ENCODE results near the gene VEZF1.

VEZF1 gene

DNA sequence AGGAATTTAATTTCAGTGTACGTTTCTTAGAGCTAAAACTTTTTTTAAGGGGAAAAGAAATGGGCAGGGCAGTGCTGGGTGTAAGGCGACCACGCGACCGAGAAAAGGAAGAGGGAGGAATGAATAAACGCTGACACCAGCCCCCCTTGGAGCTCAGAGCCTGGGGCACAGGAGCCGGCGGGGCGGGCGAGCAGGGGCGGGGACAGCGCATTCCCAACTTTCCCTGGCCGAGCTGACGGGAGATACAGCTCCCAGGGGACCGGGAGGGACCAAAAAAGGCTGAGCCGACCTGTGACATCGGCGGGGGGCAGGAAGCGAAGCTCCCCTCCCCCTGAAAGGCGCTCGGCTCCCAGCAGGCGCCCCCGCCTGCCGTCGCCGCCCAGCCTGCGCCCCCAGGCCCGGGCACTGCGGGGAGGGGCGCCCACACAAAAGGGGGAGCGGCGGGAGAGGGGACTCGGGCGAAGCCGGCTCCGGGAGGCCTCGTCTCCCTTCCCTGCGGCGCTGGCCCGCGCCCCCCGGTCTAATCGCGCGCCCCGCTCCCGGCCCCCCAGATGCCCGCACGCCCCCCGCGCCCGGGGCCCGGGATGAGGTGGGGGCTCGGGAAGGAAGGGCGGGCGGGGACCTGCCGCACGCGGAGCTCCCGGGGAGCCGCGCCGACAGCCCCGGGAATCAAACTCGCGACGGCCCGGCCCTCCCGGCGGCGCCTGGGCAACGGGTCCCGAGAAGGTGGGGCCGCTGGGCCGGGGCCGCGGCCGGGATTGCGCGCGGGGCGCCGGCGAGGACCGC lies 33.5 kb downstream of the VEZF1 start:
- Histone ChIP-seq H3K27ac (ENCODE audit: low read depth, low read length) (peak overlapping the region; percentile 94), H2BK15ac (replicated peaks; ENCODE audit: low read depth) (no peak overlapping the region)
- DNase-seq, result peak; percentile 91

DNA sequence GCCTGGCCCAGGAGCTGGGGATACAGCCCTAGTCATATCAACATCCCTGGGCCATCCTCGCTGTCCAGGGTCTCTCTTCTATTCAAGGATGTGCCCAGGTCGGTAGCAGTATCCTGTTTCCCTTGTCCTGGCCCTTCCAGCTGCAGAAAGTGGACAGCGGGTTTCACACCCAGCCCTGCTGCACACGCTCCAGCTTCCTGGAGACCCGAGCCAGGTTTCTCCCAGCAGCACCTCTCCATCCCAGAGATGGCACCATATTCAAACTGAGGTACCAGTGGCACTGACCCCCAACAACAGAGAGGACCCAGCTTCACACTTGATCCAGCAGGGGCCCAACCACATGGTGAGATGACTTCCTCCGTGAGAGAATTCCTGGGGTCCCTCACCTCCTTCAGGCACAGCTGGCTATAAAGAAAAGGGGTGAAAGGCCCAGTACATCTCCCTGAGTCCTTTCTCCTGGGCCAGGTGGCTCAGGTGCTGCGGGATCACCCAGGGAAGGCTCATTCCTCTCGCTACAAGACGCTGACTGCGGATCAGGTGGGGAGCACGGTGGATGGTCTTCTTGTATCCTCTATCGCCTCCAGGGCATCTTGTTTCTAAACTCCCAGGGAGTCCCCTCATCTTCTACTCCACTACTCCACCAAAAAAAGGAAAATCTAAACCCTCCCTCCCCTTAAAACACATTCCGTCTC lies 34.2 kb downstream of the VEZF1 start:
- H3K27ac ChIP-seq (ENCODE audit: low read depth, low read length), result peak overlapping the region; percentile 70
- no peak overlapping the region for H2BK120ac ChIP-seq (ENCODE audit: low read depth, low read length)
- no peaks in the 10 kb centered on the region for H3K27me3 ChIP-seq (ENCODE audit: insufficient read depth, low read length, poor library complexity)
- peak overlapping the region; percentile 68 for H3K56ac ChIP-seq (ENCODE audit: low read length)
- H3K79me1 ChIP-seq (ENCODE audit: low read length), result peaks cover 7% of the 10 kb centered on the region
- WGBS (ENCODE audit: extremely low coverage, insufficient coverage, low lambda C conversion rate), result no CpG with 5 or more reads among the region's 13 CpGs
- H2BK5ac ChIP-seq (ENCODE audit: low read length), result peak overlapping the region; percentile 10
- no peak overlapping the region for H3K4me3 ChIP-seq (ENCODE audit: low read length)
- peak overlapping the region; percentile 26 for H3K9ac ChIP-seq (ENCODE audit: low read length)
- H2AK5ac ChIP-seq (ENCODE audit: low read length), result peak overlapping the region; percentile 4
- H4K8ac ChIP-seq (ENCODE audit: low read depth, low read length), result no peak overlapping the region
- no peak for DNase-seq
- H3K4me2 ChIP-seq (ENCODE audit: low read length), result peak overlapping the region; percentile 3
- no peak overlapping the region for H3K23ac ChIP-seq (ENCODE audit: low read length)
- no peak overlapping the region for H2BK15ac ChIP-seq (replicated peaks; ENCODE audit: low read depth)
- peaks cover 35% of the 10 kb centered on the region for H3K4me1 ChIP-seq (ENCODE audit: control insufficient read depth, low read depth, low read length)
- no peaks in the 10 kb centered on the region for H3K36me3 ChIP-seq (ENCODE audit: control insufficient read depth, insufficient read depth, low read length)
- H4K5ac ChIP-seq (ENCODE audit: low read length), result no peak overlapping the region
- H3K18ac ChIP-seq (ENCODE audit: low read length), result peak overlapping the region; percentile 99
- peaks cover 9% of the 10 kb centered on the region for H3K79me2 ChIP-seq (ENCODE audit: control insufficient read depth, insufficient read depth, low read length)
- peak overlapping the region; percentile 74 for H3K4ac ChIP-seq (ENCODE audit: low read depth, low read length)

More for the DNA sequence above, 33.5 kb downstream of the VEZF1 start:
- Histone ChIP-seq H3K23ac (ENCODE audit: low read length) (no peak overlapping the region), H3K4me3 (ENCODE audit: low read length) (peak overlapping the region; percentile 37), H4K8ac (ENCODE audit: low read depth, low read length) (peak overlapping the region; percentile 96), H3K4me2 (ENCODE audit: low read length) (peak overlapping the region; percentile 54), H3K36me3 (ENCODE audit: control insufficient read depth, insufficient read depth, low read length) (no peaks in the 10 kb centered on the region), H3K4me1 (ENCODE audit: control insufficient read depth, low read depth, low read length) (peaks cover 32% of the 10 kb centered on the region), H3K56ac (ENCODE audit: low read length) (peak overlapping the region; percentile 68), H2BK5ac (ENCODE audit: low read length) (peak overlapping the region; percentile 10), H3K79me2 (ENCODE audit: control insufficient read depth, insufficient read depth, low read length) (peaks cover 8% of the 10 kb centered on the region), H2AK5ac (ENCODE audit: low read length) (no peak overlapping the region), H3K4ac (ENCODE audit: low read depth, low read length) (peak overlapping the region; percentile 99), H4K5ac (ENCODE audit: low read length) (no peak overlapping the region), H3K18ac (ENCODE audit: low read length) (peak overlapping the region; percentile 99), H2BK120ac (ENCODE audit: low read depth, low read length) (peak overlapping the region; percentile 97), H3K9ac (ENCODE audit: low read length) (peak overlapping the region; percentile 64), H3K79me1 (ENCODE audit: low read length) (peaks cover 6% of the 10 kb centered on the region), H3K27me3 (ENCODE audit: insufficient read depth, low read length, poor library complexity) (no peaks in the 10 kb centered on the region)
- no CpG with 5 or more reads among the region's 85 CpGs for WGBS (ENCODE audit: extremely low coverage, insufficient coverage, low lambda C conversion rate)

DNA sequence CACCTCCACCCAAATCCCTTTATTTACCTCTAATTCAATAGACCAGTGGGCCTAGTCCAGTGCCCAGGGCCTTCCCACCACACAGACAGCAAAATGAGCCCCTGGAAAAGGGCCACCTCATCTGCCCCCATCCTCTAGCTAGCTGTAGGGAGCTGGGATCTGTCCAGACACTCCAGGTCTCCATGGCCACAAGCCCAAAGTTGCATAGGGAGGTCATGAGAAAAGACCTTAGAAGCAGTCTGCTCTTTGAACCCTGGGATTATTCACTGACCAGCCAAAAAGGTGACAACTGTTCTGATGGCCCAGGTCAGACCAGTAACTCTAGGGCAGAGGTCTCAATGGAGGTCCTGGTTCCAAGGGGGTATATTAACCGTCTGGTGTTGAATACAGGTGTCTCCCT lies 34.8 kb downstream of the VEZF1 start:
- H3K9ac ChIP-seq (ENCODE audit: low read length), result no peak overlapping the region
- H4K5ac ChIP-seq (ENCODE audit: low read length), result no peak overlapping the region
- H3K27me3 ChIP-seq (ENCODE audit: insufficient read depth, low read length, poor library complexity), result no peaks in the 10 kb centered on the region
- peak overlapping the region; percentile 99 for H3K18ac ChIP-seq (ENCODE audit: low read length)
- no peak for DNase-seq
- WGBS (ENCODE audit: extremely low coverage, insufficient coverage, low lambda C conversion rate), result no CpG with 5 or more reads among the region's 1 CpG
- peaks cover 41% of the 10 kb centered on the region for H3K4me1 ChIP-seq (ENCODE audit: control insufficient read depth, low read depth, low read length)
- H3K23ac ChIP-seq (ENCODE audit: low read length), result no peak overlapping the region
- H3K36me3 ChIP-seq (ENCODE audit: control insufficient read depth, insufficient read depth, low read length), result no peaks in the 10 kb centered on the region
- peaks cover 7% of the 10 kb centered on the region for H3K79me1 ChIP-seq (ENCODE audit: low read length)
- H3K56ac ChIP-seq (ENCODE audit: low read length), result peak overlapping the region; percentile 68
- H3K79me2 ChIP-seq (ENCODE audit: control insufficient read depth, insufficient read depth, low read length), result peaks cover 9% of the 10 kb centered on the region
- H2BK5ac ChIP-seq (ENCODE audit: low read length), result no peak overlapping the region
- H3K4ac ChIP-seq (ENCODE audit: low read depth, low read length), result peak overlapping the region; percentile 61
- no peak overlapping the region for H2BK15ac ChIP-seq (replicated peaks; ENCODE audit: low read depth)
- H3K4me2 ChIP-seq (ENCODE audit: low read length), result no peak overlapping the region
- no peak overlapping the region for H3K4me3 ChIP-seq (ENCODE audit: low read length)
- H3K27ac ChIP-seq (ENCODE audit: low read depth, low read length), result peak overlapping the region; percentile 70
- H2AK5ac ChIP-seq (ENCODE audit: low read length), result no peak overlapping the region
- H4K8ac ChIP-seq (ENCODE audit: low read depth, low read length), result no peak overlapping the region
- peak overlapping the region; percentile 62 for H2BK120ac ChIP-seq (ENCODE audit: low read depth, low read length)

DNA sequence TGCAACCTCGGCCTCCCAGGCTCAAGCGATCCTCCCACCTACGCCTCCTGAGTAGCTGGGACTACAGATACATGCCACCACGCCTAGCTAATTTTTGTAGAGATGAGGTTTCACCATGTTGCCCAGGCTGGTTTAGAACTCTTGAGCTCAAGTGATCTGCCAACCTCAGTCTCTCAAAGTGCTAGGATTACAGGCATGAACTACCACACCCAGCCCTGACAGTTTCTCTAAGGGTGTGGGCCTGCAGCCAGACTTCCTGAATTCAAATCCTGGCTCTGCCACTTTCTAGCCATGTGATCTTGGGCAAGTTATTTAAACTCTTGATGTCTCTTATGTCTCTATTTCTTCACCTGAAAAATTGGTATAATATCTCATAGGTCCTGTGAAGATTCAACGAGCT lies 38.4 kb downstream of the VEZF1 start:
- no peak overlapping the region for H4K5ac ChIP-seq (ENCODE audit: low read length)
- no peak for DNase-seq
- H3K79me2 ChIP-seq (ENCODE audit: control insufficient read depth, insufficient read depth, low read length), result peaks cover 11% of the 10 kb centered on the region
- H2AK5ac ChIP-seq (ENCODE audit: low read length), result no peak overlapping the region
- peak overlapping the region; percentile 63 for H3K4ac ChIP-seq (ENCODE audit: low read depth, low read length)
- no peak overlapping the region for H2BK15ac ChIP-seq (replicated peaks; ENCODE audit: low read depth)
- no peak overlapping the region for H3K4me2 ChIP-seq (ENCODE audit: low read length)
- H4K8ac ChIP-seq (ENCODE audit: low read depth, low read length), result no peak overlapping the region
- peak overlapping the region; percentile 30 for H3K56ac ChIP-seq (ENCODE audit: low read length)
- H3K27me3 ChIP-seq (ENCODE audit: insufficient read depth, low read length, poor library complexity), result no peaks in the 10 kb centered on the region
- peaks cover 9% of the 10 kb centered on the region for H3K79me1 ChIP-seq (ENCODE audit: low read length)
- peaks cover 29% of the 10 kb centered on the region for H3K4me1 ChIP-seq (ENCODE audit: control insufficient read depth, low read depth, low read length)
- peak overlapping the region; percentile 22 for H2BK5ac ChIP-seq (ENCODE audit: low read length)
- WGBS (ENCODE audit: extremely low coverage, insufficient coverage, low lambda C conversion rate), result no CpG with 5 or more reads among the region's 5 CpGs
- no peaks in the 10 kb centered on the region for H3K36me3 ChIP-seq (ENCODE audit: control insufficient read depth, insufficient read depth, low read length)
- no peak overlapping the region for H3K4me3 ChIP-seq (ENCODE audit: low read length)
- peak overlapping the region; percentile 7 for H3K18ac ChIP-seq (ENCODE audit: low read length)
- peak overlapping the region; percentile 56 for H2BK120ac ChIP-seq (ENCODE audit: low read depth, low read length)
- peak overlapping the region; percentile 35 for H3K27ac ChIP-seq (ENCODE audit: low read depth, low read length)
- no peak overlapping the region for H3K9ac ChIP-seq (ENCODE audit: low read length)
- H3K23ac ChIP-seq (ENCODE audit: low read length), result peak overlapping the region; percentile 90

DNA sequence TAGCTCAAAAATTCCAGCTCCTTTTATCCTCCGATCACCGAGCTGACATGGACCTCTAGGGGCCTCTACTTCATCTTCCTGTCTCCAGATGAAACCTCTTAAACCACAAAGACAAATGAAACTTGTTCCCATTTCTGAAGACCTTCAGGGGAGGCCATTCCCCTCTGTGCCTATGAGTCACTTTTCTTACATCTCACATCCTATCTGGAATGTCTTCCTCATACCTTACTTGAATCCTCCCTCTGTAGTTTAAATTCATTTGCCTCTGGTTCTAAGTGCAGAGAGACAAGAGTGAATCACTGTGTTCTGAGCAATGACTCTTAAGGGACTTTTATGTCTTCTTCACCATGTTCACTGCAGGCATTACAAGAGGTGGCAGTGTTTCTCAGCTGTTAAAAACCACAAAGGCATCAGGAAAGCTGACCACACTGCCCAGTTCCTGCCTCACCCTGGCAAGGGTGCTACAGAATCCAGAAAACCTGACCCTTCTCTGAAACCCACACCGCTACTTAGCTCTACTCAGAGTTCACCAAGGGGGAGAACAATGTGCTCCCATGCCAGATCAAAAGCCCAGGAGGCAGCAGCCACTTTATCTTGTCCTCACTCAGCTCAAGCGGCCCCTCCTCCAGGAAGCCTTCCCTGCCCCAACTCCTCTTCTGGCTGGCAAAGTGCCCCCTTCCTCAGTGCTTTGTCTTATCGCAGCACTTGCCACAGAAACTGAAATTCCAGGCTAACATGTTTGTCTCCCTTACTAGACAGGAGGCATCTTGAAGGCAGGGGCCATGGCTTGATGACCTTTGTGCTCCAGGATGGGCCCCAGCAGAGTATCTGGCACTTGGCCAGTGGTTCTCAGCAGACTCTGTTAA lies 39.3 kb downstream of the VEZF1 start:
- Histone ChIP-seq H3K79me1 (ENCODE audit: low read length) (peaks cover 7% of the 10 kb centered on the region), H4K8ac (ENCODE audit: low read depth, low read length) (no peak overlapping the region), H3K4me2 (ENCODE audit: low read length) (no peak overlapping the region), H3K4ac (ENCODE audit: low read depth, low read length) (peak overlapping the region; percentile 86), H3K4me1 (ENCODE audit: control insufficient read depth, low read depth, low read length) (peaks cover 25% of the 10 kb centered on the region), H2BK5ac (ENCODE audit: low read length) (peak overlapping the region; percentile 10), H4K5ac (ENCODE audit: low read length) (no peak overlapping the region), H2AK5ac (ENCODE audit: low read length) (peak overlapping the region; percentile 86), H3K79me2 (ENCODE audit: control insufficient read depth, insufficient read depth, low read length) (peaks cover 13% of the 10 kb centered on the region), H3K9ac (ENCODE audit: low read length) (no peak overlapping the region), H3K27me3 (ENCODE audit: insufficient read depth, low read length, poor library complexity) (no peaks in the 10 kb centered on the region), H3K36me3 (ENCODE audit: control insufficient read depth, insufficient read depth, low read length) (no peaks in the 10 kb centered on the region), H3K56ac (ENCODE audit: low read length) (peak overlapping the region; percentile 78), H2BK120ac (ENCODE audit: low read depth, low read length) (peak overlapping the region; percentile 75), H2BK15ac (replicated peaks; ENCODE audit: low read depth) (no peak overlapping the region), H3K18ac (ENCODE audit: low read length) (peak overlapping the region; percentile 86), H3K27ac (ENCODE audit: low read depth, low read length) (peak overlapping the region; percentile 64), H3K4me3 (ENCODE audit: low read length) (no peak overlapping the region), H3K23ac (ENCODE audit: low read length) (no peak overlapping the region)
- peak; percentile 97 for DNase-seq
- no CpG with 5 or more reads among the region's 5 CpGs for WGBS (ENCODE audit: extremely low coverage, insufficient coverage, low lambda C conversion rate)

Data from mesendoderm (in vitro differentiated cells).